ENCODE data around the gene DOK7.
A peak's percentile ranks its signal among the peaks of the same experiment; 100 is the strongest.

Gene DOK7

DNA sequence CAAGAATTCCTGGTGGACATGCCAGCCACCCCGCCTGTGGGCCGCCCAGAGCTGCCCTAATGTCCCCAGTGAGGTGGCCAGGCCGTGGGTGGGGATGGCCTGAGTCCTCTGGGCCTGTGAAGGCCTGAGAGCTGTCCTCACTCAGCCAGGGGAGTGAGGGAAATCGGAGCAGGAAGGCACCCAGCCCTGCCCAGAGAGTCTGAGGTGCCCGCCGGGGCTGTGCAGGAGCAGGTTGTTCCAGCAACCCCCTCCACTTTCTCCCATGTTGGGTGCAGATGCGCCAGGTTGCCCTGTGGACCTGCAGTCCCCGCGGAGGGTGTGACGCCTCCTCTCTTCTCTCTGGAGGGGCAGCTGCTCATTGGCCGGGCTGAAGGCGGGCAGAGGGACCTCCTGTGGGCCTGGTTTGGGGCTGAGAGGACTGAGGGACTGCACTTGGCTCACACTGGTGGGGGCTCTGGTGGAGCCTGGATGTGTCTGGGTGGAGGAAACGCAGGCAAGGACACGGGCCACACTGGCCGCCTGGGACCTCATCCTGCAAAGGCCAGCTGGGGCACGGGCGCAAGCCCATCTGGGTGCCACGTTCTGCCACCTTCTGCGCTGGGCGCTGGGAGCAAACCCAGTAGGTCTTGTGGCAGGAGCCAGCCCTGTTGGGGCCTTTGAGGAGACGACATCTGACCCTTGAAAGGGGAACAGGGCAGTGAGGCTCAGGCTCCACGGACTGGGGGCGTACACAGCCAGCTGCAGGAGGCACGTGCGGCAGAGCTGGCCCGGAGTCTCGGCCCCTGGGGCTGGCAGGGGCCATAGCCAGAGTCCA, 14.0 kb downstream of the DOK7 start:
- DNase-seq = no peak

DNA sequence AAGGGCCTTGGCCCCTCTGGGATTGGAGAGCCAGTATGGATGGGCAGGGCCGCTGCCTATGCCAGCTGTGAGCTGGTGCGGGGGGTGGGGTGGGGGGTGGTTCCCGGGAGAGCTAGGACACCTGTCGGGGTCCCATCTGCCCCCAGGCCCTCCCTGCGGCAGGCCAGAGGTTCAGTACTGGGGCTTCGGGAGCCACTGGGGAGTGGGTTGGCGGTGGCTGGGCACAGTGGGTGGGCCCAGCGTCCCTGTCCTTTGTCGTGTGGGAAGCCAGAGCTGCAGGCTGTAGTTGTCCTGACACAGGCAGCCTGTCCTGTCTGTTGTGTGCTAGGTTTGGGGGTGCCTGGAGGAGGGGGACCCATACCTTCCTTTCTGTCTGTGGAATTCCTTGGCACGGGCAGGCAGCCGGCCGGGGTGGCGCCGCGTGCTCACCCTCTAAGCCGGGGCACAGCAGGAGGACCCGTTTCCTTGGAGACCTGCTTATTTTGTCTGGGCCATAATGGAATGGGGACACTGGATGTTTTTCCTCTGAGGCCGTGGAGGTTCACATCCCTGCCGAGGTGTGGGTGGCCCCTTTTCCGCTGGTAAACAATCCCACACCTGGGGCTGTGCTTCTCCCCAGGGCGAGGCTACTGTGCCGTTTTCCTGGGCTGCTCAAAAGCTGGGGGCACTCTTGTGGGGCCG, 14.8 kb downstream of the DOK7 start:
- DNase-seq = no peak

DNA sequence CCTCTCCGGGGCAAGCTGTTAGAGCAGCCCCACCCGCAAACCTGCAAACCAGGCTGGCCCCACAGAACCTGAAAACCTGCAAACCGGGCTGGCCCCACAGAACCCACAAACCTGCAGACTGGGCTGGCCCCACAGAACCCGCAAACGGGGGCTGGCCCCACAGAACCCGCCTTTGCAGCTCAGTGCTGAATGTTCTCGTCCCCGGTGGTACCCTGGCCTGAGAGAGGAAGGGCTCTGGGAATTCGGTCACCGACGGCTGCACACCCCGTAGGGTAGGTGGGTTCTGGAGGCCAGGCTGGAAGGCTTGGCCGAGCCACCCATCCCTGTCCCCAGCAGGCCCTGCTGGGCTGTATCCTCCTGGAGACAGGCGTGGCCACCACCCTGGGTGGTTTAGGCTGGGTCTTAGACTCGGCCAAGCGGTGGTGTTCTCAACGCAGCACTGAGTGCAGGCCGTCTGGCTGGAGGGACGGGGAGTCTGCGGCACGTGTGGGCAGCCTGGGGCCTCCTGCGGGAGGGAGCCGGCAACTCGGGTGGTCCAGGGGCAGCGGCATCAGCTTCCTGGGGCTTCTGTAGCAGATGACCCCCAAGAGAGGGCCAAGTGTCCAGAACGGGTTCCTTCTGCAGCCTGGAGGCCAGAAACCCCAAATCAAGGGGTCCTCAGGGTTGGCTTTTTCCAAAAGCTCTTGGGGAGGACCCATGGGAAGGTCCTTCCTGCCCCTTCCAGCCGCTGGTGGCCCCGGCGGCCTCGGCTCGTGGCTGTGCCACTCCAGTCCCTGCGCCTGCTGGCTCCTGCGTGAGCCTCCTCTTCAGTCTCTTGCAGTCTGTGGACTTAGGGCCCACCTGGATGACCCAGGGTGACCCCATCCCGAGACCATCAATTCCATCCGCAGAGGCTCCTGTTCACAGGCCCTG, 15.6 kb downstream of the DOK7 start:
- DNase-seq = no peak

DNA sequence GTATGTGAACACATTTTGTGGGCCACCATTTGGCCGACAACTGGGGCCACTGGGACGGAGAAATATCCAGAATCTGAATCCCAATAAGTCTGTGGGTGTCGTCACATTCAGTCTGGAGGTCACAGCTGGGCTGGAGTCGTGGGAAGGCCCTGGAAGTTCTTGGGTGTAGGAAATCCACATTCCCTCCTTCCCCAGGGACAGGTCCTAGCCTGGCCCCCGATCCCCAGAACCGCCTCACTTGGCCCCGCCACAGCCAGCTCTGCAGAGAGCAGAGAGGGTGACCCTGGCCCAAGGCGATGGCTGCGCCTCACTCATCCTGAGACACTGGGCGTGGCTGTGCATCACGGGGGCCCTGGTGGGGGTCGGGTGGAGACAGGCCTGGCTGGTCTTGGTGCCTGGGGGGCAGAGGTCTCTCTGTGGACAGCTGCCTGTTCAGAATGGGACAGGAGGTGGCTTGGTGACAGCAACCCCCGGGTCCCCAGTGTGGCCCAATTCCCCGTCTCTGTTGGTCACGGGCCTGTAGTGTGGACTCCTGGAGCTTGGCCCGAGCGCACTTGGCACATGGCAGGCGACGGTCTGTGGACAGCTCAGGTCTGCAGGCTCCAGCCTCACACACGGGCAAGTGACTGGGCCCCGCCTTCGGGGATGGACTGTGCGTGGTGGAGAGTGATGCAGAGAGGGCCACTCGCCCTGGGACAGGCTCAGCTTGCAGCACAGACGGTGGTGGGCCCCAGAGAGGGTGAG, 16.4 kb downstream of the DOK7 start:
- no peak for DNase-seq

DNA sequence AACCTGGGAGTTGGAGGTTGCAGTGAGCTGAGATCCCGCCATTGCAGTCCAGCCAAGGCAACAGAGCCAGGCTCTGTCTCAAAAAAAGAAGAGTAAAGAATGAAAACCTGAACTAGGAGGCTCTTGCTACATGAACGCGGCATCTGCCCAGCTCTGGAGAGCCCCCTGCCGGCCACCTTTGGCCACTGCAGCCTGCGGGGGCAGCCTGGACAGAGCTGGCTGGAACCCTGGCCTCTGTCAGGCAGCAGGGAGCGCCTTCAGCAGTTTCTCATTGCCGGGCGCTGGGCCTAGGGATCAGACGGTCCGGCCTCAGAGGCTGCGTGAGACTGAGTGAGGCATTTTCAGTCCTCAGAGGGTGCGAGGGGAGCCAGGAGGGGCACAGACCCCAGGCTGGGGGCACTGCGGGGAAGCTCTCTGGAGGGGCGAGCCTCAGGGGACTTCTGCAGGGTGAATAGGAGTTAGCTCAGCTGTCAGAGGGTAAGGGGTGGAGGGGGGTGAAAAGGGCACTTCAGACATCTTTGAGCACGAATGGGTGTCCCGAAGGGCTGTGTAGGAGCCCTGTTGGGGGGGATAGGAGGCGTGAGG, 17.5 kb downstream of the DOK7 start:
- DNase-seq = peak; percentile 77

DNA sequence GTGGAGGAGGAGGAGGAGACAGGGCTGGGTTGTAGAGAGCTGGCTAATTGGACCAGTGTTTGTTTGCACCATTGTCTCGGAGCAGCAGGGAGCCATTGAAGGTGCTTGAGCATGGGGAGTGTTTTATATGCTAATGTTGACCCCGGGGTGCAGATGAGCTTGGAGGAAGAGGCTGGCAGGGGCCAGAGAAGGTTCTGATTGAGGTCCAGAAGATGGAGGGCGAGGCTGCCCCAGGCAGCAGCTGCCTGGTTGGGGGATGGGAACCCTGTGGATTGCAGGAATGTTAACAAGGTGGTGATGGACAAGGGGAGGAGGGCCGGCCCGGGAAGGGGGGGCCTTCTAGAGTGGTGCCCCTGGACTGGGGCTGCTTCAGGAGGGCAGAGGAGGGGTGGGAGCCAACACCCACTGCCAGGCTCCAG, 18.0 kb downstream of the DOK7 start:
- no peak for DNase-seq

DNA sequence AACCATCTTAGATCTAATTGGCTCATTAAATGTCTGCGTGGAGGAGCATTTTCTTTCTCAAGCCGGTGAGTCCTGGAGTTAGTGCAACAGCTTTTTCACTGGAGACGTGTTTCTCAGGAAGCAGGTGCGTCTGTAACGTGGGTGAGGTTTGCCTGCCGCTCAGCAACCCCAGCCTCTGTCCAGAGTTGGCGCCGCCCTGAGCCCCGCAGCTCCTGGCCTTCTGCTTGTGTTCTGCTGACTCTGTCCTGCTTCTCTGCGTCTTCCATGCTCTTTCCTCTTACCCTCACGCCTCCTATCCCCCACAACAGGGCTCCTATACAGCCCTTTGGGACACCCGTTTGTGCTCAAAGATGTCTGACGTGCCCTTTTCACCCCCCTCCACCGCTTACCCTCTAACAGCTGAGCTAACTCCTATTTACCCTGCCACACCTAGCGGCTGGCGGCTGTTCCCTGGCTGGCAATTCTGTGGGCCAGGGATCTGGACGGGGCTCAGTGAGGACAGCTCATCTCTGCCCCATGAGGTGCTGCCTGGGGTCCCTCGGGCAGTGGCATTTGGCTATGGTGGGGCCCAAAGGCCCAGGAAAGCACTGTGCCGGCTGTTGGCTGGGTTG, 18.8 kb downstream of the DOK7 start:
- DNase-seq = no peak

DNA sequence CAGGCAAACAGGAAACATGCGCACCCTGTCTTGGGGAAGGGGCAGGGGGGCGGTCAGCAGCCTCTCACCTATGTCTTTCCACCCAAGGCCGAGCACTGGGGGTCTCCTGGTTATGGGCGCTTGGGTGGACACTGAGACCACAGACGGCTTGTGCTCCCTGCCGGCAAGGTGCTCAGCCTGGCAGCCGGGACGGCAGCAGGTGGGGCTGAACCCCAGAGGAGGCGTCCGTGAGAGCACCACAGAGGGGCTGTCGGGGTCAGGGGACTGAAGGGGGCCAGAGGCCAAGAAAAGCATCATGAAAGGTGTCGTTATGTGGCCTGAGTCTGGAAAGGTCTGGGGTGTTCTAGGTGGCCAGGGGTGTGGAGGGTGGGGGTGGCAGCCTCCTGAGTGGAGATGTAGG, 19.6 kb downstream of the DOK7 start:
- no peak for DNase-seq

DNA sequence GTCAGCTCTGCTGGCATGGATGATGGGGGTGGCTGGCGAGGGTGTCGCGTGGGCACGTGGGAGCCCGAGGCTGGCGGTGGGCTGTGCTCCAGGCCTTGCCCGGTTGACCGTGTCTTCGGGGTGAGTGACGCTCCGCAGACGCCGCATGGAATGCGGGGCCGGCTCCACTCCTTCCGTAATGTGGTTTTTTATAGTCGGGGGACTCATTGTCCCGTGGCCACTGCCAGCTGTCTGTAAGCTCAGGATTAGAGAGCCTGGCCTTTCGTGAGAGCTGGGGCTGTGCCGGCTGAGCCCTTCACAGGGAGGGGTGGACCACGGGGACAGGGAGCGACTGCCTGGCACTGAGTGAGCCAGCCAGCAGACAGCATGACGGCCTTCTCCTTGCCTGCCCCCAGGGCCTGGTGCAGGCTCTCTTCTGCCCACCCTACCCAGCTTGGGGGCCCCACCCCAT, 20.4 kb downstream of the DOK7 start:
- DNase-seq = no peak

DNA sequence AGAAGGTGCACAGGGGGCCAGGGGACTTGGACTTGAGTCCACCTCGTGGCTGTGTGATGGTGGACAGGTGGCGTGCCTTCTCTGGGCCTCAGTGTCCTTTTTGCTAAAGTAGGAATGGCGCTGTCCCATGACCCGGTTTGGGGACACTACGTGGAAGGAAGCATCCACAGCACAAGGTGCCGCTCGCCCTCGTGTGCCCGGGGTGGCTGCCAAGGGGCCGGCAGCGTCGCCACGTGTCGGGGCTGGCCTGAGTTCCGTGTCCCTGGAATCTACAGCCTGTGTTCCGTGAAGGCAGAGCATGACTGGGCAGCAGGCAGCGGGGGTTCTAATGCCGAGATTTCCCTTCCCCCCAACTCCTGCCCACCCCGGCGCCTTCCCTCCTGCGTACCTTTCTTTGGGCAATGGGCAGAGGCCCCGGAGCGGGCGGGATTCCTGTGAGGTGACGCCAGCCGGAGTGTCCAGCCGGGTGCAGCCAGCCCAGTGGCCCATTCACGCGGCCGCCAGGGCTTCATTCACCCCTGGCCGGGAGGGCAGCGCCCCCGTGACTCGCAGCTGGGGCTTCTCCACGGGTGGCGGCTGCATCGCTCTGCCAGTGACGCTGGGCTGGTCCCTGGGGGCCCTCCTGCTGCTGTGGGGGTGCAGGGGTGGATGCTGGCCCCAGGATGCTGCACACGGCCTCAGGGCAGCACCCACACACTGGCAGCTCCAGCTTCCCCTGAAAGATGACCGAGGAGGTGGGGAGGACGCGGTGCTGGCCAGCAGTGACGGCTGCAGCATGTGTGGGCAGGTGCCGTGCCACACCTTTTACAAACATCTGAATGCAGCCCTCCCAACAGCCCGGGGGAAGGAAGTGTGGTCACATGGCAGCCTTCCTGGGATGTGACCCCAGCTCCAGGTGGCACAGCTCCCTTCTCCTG, 21.2 kb downstream of the DOK7 start:
- no peak for DNase-seq

DNA sequence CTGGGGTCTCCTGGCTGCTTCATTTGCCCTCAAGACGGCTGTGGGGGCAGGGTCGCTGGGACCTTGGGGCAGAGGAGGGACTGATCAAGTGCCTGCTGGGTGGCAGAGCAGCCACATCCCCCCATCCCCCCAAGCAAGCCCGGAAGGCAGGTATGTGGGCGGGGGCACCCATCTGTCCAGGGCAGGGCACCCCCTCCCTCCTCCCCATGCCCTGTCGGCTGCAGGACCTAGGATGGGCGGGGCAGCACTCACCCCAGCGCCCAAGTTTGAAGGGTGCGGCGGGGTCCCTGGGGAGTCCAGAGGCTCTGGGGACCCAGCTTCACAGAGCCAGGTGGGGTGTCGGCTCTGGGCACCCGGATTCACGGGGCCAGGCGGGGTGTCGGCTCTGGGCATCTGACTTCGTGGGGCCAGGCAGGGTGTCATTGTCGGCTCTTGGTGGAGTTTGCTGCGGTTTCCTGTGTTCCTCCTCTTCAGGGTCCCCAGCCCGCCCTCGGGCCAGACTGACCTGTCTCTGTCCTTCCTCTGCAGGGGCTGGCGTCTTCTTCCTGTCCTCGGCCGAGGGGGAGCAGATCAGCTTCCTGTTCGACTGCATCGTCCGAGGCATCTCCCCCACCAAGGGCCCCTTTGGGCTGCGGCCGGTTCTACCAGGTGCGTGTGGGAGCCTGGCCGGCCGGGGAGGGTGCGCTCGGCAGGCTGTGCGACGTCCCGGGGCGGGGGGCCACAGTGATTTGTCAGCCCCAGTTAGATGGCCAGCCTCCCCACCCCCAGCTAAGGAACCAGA, 22.1 kb downstream of the DOK7 start:
- DNase-seq = no peak

DNA sequence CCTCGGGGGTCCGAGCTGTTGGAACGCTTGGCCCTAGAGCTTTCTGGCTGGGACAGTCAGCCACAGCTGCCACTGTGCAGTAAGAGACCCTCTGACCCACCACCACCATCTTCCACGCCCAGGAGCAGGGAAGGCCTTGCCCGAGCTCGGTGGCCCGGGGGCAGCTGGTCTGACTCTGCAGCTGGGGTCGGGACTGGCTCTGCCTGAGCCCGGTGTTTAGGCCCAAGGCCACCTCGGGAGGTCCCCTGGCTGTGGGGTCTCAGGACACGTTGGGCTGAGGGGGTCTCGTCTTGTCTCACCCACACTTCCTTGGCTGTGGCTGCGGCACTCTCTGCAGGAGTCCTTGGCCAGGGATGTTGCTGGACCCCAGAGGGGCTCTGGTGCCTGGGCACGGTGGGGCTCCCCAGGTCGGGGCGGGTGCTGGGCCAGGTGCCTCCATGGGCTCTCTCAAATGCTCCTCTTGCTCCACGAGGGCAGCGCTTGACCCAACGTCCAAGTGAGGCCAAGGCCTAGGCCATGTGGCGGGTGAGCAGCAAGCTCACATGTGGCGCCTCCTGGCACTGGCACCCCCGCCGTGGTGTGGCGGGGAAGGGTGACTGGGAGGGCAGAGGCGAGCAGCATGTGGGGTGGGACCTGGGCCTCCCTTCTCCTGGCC, 22.9 kb downstream of the DOK7 start:
- DNase-seq = no peak

DNA sequence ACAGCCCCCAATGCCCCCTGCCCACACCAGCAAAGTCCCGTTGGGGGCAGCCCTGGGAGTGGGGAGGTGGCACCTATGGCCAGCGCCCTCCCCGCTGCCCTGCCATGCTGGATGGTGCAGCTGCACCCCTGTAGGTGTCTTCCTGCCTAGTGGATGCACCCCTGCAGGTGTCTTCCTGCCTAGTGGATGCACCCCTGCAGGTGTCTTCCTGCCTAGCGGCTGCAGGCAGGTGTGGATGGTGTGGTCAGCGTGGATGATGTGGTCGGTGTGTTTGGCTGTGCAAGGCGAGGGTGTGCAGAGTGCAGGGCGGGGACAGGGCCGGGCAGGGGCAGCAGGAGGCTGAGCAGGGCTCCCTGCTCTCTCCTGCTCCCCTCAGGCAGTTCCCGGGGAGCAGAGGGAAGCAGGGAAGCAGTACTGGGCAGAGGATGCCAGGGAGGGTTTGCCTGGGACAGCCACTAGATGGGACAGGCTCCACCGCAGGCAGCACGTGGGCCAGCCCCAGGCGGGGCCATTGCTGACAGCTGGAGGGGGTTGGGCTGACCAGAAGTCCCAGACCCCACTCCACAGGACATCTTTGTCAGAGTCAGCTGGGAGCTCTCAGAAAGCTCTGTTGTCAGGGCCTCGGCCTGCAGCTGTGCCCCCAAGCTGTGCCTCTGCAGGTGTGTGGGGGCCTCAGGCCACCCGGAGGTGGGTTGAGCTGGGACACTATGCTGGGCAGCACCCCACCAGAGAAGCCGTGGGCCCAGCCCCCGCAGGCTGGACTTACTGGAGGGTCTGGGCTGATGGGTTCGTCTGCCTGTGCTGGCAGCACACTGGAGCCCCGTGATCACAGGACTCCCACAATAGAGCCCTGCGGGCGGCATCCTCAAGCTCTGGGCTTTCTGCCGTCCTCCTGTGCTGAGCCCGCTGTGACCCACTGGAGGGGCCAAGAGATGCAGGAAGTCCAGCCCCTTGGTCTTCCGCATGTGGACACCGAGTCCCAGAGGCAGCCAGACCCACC, 23.7 kb downstream of the DOK7 start:
- no peak for DNase-seq

DNA sequence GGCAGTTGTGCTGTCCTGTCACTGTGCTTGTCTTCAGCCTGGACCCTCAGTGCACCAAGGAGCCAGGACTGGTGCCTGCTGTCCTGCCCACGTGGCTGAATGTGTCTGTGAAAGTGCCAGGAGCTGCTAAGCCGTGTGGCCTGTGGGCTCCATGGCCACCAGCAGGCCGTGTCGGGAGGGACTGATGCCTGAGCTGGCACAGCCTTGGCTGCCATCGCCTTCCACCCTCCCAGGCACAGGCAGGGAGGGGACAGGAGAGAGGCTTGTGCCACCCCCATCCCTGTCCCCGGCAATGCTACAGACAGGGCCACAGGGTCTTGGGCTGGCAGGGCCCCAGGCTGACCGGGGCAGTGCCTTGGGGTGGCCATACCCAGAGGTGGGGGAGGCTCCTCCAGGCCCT, 24.8 kb downstream of the DOK7 start:
- no peak for DNase-seq

DNA sequence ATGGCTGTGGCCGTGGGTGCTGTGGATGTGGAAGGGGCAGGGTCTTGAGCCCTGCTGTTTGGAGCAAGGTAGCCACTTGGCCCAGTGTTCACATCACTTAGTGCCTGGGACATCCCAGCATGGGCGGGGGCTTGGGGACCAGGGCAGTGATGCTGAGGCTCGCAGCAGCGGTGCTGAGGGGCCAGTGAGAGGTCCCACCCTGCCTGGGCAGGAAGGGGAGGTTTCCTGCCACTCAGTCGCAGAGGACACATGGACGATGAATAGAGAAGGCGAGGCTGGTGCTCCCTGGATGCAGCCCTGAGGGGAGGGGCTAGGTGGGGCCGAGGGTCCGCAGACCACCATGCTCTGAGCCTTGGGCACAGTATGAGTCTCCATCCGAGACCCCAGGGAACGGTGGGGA, 25.7 kb downstream of the DOK7 start:
- DNase-seq = no peak

DNA sequence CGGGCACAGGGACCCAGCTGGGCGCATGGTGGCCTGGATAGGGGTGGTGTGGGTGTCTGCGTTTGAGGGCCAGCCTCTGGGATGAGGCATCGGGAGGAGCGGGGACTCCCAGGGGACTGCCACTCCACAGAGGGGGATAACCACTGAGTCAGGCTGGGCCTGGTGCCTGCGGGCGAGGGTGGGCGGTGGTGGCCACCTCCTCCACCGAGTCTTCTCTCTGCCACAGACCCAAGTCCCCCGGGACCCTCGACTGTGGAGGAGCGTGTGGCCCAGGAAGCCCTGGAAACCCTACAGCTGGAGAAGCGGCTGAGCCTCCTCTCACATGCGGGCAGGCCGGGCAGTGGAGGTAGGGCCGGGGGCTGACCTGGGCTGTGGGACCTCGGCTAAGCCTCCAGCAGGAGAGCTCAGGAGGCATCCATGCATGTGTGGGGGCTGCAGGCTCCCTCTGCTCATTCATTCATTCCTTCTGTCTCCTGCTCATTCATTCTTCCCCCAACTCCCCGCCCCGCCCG, 26.4 kb downstream of the DOK7 start:
- DNase-seq = no peak

DNA sequence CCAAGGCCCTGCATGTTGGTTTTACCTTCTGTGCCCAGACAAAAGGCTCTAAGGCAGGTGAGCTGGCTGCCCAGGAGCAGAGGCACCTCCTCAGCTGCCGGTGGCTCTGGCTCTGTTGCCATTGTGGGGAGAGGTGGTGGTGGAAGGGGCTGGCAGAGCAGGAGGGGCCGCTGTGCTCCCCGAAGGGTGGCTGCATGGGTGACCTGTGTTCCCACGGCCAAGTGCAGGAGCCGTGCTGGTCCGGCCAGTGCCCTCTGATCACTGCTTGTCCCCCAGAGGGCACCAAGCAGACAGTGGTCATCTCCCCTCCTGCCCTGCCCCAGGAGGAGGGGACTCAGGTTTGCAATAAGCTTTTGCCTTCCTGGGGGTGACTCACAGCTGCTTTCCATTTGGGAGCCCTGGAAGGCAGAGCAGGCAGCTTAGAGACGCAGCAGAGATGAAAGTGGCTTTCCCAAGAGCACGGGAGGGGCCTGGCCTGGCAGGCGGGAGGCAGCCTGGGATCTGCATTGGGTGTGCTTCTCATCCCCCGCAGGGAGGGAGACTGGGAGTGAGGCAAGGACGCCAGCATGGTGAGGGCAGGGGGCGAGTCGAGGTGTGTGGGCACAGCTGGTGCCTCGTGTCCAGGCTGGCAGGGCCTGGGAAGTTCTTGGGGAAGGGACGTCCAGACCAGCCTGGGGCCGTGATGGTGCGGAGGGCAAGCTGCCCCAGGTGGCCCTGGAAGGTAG, 28.7 kb downstream of the DOK7 start:
- DNase-seq = no peak
